Naive thymus-derived CD8-positive, alpha-beta T cell (primary cell): Measurements from ENCODE around the gene EDN2. TPM values are rescaled to one million over a fixed set of nuclear protein-coding genes. Genes with fewer than 3 reads are reported as not detected.

Source experiments
- ATAC-seq, 2 donors: fragments of 150-1000 bp; cut with Tn5 transposase in 1 of 2; sonication (Bioruptor Pico), chemical (Tn5 transposase) in 1 of 2; 1 replicate in 1 of 2; 2 replicates in 1 of 2; pipeline ENCODE4 v1.10.0; 2021; ENCODE audit warnings: mild to moderate bottlenecking in 2 of 2, moderate library complexity in 2 of 2
- POLR2A ChIA-PET: fragments of 350-600 bp; sonication (Branson Sonifier 250); formaldehyde crosslinking; loops from one replicate; lab custom pipeline; 2021; ENCODE audit warnings: antibody characterized with exemption; lab: Charles Lee
- DNase-seq, 10 donors: peaks; one replicate each; pipeline versions ENCODE4 v3.0.0 to v3.0.0-alpha.2; 2020 to 2022
- H3K27ac Mint-ChIP-seq, 10 donors: one replicate each; pipeline ENCODE4 v1.8.0; 2020 to 2022; ENCODE audit warnings: mild to moderate bottlenecking in 10 of 10, mixed read lengths in 10 of 10, moderate library complexity in 4 of 10, inconsistent platforms in 1 of 10
- H3K27me3 Mint-ChIP-seq, 5 donors: one replicate each; pipeline ENCODE4 v1.8.0; 2021 to 2022; ENCODE audit warnings: mixed read lengths in 5 of 5
- H3K36me3 Mint-ChIP-seq, 3 donors: one replicate each; pipeline ENCODE4 v1.8.0; 2020 to 2022; ENCODE audit warnings: mixed read lengths in 3 of 3, mild to moderate bottlenecking in 2 of 3, inconsistent platforms in 1 of 3
- H3K4me1 Mint-ChIP-seq, 4 donors: one replicate each; pipeline ENCODE4 v1.8.0; 2021 to 2022; ENCODE audit warnings: mixed read lengths in 4 of 4
- H3K4me3 Mint-ChIP-seq, 10 donors: one replicate each; pipeline ENCODE4 v1.8.0; 2020 to 2022; ENCODE audit warnings: mild to moderate bottlenecking in 10 of 10, mixed read lengths in 10 of 10, moderate library complexity in 6 of 10, inconsistent platforms in 1 of 10
- H3K9me3 Mint-ChIP-seq, 9 donors: one replicate each; pipeline ENCODE4 v1.8.0; 2020 to 2022; ENCODE audit warnings: mixed read lengths in 9 of 9, mild to moderate bottlenecking in 3 of 9, inconsistent platforms in 1 of 9, moderate library complexity in 1 of 9
- polyA plus RNA-seq, 3 donors: library from polyadenylated mRNA; unstranded; fragments of 300-500 nt; fragmentation: Illumina TruSeq; gene quantifications; one replicate each; pipeline ENCODE4 v1.2.3, GENCODE V29; 2021
- total RNA-seq, 8 experiments: library from RNA in 2 of 8; stranded (reverse) in 2 of 8; gene quantifications; one replicate each; pipeline ENCODE4 v1.2.3 and lab custom pipeline; 2021 to 2026

The EDN2 gene
- total and polyA plus RNA-seq, 5 experiments from 2014 or later: not detected

DNA sequence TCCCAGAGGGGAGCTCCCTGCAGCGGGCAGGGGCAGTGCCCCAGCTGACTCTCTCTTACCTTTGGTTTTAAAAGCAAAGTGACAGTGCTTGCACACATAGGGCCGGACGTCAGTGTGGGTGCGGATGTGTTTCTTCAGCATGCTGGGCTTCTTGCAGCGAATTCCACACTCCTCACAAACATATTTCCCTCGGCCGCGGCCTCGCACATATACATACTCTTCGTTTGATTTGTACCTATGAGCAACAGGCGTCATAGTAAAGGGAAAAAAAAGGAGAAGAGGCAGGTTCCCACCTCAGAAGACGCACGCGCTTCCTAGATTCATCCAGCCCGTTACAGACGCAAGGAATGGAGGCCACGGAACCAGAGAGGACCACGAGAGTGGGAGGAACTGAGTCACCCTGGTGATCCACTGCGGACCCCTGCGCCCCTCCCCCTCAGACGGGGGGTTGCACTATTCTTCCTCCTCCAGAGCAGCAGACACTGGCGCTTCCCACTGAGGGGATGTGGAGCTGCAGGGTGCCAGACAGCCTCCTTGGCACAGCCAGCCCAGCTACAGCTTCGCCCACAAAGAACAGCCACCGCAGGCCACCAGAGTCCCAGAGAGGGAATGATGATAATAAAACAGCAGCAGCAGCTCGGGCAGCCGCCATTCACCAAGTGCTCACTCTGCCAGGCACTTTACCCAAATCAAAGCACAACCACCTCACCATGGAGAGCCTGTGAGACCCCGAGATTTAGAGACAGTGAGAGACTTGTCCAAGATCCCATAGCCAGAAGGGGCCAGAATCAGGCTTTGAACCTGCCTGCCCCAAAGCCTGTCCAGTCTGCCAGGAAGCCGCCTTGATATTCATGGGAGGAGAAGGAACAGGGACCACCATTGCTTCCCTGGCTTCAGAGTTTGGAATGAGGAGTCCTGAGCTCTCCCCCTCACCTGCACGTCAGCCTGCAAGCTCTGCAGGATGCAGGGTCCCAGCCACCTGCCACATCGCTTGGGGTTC, 40.5 kb upstream of the EDN2 start:
- peaks cover 0 to 6% (median under 1%) of the 10 kb centered on the region in 4 donors for H3K4me1 Mint-ChIP-seq
- H3K27ac Mint-ChIP-seq: no peak overlapping the region
- ATAC-seq (no peak), DNase-seq (no peak)
- H3K9me3 Mint-ChIP-seq: no peaks in the 10 kb centered on the region
- POLR2A ChIA-PET: no interaction called here
- H3K27me3 Mint-ChIP-seq: no peaks in the 10 kb centered on the region
- H3K36me3 Mint-ChIP-seq: peaks cover 0 to 3% (median 0%) of the 10 kb centered on the region in 3 donors
- H3K4me3 Mint-ChIP-seq: no peak overlapping the region

DNA sequence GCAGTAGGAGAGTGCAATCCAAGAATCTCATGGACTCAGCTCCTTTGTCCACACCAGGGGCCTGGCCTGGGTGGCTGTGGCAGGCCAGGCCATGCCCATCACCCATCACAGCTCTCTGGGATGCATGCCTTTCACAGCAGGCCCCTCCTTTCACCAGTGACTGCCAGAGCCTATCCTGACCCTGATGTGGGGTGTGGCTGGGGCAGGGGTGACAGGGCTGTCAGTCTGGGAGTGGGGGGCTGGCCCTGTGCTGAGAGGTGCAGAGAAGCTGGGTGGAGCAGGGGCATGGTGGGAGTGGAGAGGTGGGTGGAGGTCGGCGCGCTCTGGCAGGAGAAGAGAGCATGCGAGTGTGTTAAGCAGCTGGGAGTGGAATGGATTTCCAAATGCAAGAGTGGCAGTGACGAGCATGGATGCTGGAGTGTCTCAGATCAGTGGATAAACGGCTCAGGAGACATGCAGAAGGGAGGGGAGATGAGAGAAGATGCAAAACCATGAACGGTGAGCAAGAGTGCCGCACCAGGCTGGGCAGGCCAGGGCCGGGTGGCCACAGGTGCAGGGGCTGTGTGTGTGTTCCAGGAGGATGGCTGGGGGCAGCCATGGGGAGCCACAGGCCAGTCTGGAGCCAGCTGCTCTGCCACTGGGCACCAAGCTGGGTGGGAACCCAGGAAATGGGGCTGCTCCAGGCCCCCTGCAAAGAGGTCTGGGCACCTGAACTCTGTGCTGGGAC, 39.6 kb upstream of the EDN2 start:
- POLR2A ChIA-PET: no interaction called here
- ATAC-seq: no peak
- H3K9me3 Mint-ChIP-seq: no peaks in the 10 kb centered on the region
- H3K27me3 Mint-ChIP-seq: no peaks in the 10 kb centered on the region
- H3K27ac Mint-ChIP-seq: no peak overlapping the region
- no peak for DNase-seq
- peaks cover 0 to 3% (median 2%) of the 10 kb centered on the region in 4 donors for H3K4me1 Mint-ChIP-seq
- peaks cover 0 to 3% (median 0%) of the 10 kb centered on the region in 3 donors for H3K36me3 Mint-ChIP-seq
- H3K4me3 Mint-ChIP-seq: no peak overlapping the region

DNA sequence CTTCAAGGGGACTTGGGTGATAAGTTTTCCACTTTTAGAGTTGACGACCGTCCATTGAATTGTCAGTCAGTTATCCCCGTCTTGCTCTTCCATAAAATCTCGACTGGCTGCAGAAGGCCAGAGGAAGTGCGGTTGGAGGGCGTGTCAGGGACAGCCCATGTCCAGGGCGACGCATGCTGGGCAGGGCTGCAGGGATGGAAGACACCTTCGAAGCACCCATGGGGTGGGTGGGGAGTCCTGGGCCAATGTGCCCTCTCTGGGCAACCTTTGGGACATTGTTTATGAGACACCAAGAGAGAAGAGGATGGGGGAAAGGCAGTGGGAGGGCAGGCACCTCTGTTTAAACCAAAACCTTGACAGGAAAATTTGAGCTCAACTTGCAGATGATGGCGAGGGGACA, 38.6 kb upstream of the EDN2 start:
- no peak for ATAC-seq
- Mint-ChIP-seq H3K4me1 (peaks cover 0 to 10% (median 2%) of the 10 kb centered on the region in 4 donors), H3K27me3 (no peaks in the 10 kb centered on the region), H3K4me3 (no peak overlapping the region), H3K36me3 (peaks cover 0 to 3% (median 0%) of the 10 kb centered on the region in 3 donors), H3K9me3 (no peaks in the 10 kb centered on the region), H3K27ac (peak overlapping the region in 1 of 10 donors; percentile 17)
- POLR2A ChIA-PET: no interaction called here
- DNase-seq: no peak

DNA sequence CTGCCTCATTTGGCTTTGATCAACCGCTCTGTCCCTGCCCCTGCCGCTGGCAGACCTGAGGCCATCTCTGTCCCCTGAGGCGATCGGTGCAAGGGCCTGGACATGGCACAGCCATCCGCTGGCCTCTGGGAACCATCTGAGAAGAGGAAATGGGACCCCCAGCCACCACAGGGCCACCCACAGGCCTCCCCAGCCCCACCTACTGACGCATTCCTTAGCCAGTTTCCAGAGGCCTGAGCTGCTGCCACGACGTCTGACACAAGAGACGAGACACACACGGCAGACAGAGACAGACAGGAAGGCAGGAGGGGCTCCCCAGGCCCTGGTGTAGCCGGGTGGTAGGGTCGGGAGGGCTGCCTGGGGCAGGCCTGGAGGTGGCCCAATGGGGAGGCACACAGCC, 37.3 kb upstream of the EDN2 start:
- ATAC-seq (no peak), DNase-seq (no peak)
- Mint-ChIP-seq H3K9me3 (no peaks in the 10 kb centered on the region), H3K4me1 (peaks cover under 1 to 19% (median 4%) of the 10 kb centered on the region in 4 donors), H3K27ac (no peak overlapping the region), H3K27me3 (no peaks in the 10 kb centered on the region), H3K4me3 (no peak overlapping the region), H3K36me3 (peaks cover 0 to 3% (median 0%) of the 10 kb centered on the region in 3 donors)
- POLR2A ChIA-PET: no interaction called here

DNA sequence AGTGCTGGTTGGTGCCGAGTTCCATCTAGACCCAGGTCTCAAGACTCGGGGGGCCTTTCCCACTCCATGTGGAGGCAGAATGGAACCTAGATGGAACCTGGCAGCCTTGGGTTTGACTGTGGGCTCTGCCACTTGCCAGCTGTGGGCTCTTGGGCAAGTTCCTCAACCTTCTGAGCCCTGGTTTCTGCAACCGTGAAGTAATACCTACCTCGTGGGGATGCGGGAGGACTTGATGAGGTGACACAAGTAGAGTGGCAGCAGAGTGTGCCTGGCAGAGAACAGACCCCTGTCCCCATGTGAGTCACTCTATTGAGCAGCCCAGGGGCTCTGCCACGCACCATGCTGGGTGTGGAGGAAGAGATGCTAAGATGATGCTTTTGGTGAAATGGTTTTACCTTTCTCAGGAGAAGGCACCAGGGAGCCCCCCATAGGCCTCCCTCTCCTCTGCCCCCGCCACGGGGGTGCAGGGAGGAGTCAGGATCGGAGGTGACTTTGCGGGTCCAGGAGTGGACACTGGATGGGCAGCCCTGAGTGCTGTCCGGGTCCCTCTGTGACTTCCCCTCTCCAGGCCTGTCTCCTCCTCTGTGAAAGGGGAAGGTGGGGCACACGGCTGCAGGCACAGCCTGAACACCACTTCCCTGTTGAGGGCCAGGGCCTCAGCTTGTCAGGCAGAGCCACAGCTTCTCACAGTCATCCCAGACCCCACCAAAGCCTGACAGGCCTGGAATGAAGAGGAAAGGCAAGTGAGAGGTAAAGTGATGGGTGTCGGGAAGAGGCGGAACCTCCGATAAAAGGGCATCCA, 36.7 kb upstream of the EDN2 start:
- POLR2A ChIA-PET: no interaction called here
- no peak overlapping the region for H3K4me3 Mint-ChIP-seq
- ATAC-seq (no peak), DNase-seq (no peak)
- peaks cover 2 to 23% (median 9%) of the 10 kb centered on the region in 4 donors for H3K4me1 Mint-ChIP-seq
- no peak overlapping the region for H3K27ac Mint-ChIP-seq
- no peaks in the 10 kb centered on the region for H3K27me3 Mint-ChIP-seq
- H3K36me3 Mint-ChIP-seq: peaks cover 0 to 3% (median 0%) of the 10 kb centered on the region in 3 donors
- no peaks in the 10 kb centered on the region for H3K9me3 Mint-ChIP-seq

DNA sequence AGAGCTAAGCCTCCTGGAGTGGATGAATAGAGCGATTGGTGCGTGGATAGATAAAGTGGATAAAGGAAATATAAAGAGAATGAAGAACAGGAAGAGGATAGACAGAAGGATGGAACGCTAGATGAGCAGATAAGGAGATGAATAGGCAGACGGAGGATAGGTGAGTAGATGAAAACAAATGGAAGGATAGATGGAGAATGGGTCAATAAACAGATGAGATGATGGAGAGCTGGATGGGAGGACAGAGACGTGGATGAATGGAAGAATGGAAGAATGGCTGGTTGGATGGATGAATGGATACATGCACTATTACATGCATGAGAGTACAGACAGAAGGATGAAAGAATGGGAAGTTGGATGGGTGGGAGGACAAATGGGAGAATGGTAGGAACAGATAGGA, 35.2 kb upstream of the EDN2 start:
- no peak for DNase-seq
- peaks cover 2 to 24% (median 13%) of the 10 kb centered on the region in 4 donors for H3K4me1 Mint-ChIP-seq
- H3K9me3 Mint-ChIP-seq: no peaks in the 10 kb centered on the region
- no peaks in the 10 kb centered on the region for H3K27me3 Mint-ChIP-seq
- POLR2A ChIA-PET: no interaction called here
- H3K36me3 Mint-ChIP-seq: peaks cover 0 to 3% (median 0%) of the 10 kb centered on the region in 3 donors
- H3K4me3 Mint-ChIP-seq: no peak overlapping the region
- no peak overlapping the region for H3K27ac Mint-ChIP-seq
- no peak for ATAC-seq

DNA sequence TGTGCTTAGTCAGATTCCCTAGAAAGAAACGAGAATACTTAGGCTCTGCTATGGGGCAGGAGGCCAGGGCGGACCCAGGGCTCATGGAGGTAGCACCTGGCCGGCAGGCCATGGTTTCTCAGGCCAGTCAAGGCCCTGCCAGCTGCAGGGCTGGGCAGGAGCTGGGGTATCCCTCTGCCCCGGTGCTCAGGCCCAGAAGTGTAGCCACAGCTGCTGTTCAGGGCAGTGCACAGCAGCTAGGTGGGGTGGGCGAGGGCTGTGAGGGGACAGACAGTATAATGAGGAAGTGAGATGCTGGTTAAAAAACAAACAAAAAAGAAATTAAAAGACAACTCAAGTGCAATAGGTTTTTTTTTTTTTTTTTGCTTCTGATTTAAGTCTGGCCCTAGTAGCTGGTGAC, 34.0 kb upstream of the EDN2 start:
- POLR2A ChIA-PET: interaction anchor here (0.6 to 0.7 kb wide), 2 partner anchors 19 to 34 kb away, joined by 3 to 4 read pairs; no protein-coding TSS in a partner anchor
- no peak for ATAC-seq
- H3K27me3 Mint-ChIP-seq: no peaks in the 10 kb centered on the region
- no peak for DNase-seq
- peaks cover 2 to 24% (median 13%) of the 10 kb centered on the region in 4 donors for H3K4me1 Mint-ChIP-seq
- no peaks in the 10 kb centered on the region for H3K36me3 Mint-ChIP-seq
- peak overlapping the region in 1 of 10 donors; percentile 31 for H3K27ac Mint-ChIP-seq
- H3K9me3 Mint-ChIP-seq: no peaks in the 10 kb centered on the region
- no peak overlapping the region for H3K4me3 Mint-ChIP-seq

DNA sequence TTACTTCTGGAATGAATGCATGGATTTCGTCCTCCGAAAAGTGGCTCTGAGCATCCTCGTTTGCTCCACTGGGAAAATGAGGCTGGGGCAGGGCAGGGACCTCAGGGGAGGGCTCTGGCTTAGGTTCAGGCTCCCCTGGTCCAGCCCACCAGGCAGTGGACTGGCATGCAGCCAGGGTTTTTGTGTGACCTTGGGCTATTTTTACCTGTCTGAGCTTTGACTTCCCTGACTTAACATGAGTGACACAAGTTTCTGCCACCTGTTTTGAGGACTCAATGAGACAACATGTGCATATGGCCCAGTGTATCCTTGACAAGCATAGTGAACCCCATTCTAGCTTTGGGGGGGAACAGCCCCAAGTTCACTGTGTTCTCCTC, 32.6 kb upstream of the EDN2 start:
- no peaks in the 10 kb centered on the region for H3K9me3 Mint-ChIP-seq
- H3K4me1 Mint-ChIP-seq: peaks cover 2 to 24% (median 13%) of the 10 kb centered on the region in 4 donors
- ATAC-seq (no peak), DNase-seq (no peak)
- peak overlapping the region in 4 of 10 donors; percentile 52 to 75 (median 57) for H3K4me3 Mint-ChIP-seq
- H3K27me3 Mint-ChIP-seq: no peaks in the 10 kb centered on the region
- POLR2A ChIA-PET: no interaction called here
- no peaks in the 10 kb centered on the region for H3K36me3 Mint-ChIP-seq
- peak overlapping the region in 1 of 10 donors; percentile 12 for H3K27ac Mint-ChIP-seq

DNA sequence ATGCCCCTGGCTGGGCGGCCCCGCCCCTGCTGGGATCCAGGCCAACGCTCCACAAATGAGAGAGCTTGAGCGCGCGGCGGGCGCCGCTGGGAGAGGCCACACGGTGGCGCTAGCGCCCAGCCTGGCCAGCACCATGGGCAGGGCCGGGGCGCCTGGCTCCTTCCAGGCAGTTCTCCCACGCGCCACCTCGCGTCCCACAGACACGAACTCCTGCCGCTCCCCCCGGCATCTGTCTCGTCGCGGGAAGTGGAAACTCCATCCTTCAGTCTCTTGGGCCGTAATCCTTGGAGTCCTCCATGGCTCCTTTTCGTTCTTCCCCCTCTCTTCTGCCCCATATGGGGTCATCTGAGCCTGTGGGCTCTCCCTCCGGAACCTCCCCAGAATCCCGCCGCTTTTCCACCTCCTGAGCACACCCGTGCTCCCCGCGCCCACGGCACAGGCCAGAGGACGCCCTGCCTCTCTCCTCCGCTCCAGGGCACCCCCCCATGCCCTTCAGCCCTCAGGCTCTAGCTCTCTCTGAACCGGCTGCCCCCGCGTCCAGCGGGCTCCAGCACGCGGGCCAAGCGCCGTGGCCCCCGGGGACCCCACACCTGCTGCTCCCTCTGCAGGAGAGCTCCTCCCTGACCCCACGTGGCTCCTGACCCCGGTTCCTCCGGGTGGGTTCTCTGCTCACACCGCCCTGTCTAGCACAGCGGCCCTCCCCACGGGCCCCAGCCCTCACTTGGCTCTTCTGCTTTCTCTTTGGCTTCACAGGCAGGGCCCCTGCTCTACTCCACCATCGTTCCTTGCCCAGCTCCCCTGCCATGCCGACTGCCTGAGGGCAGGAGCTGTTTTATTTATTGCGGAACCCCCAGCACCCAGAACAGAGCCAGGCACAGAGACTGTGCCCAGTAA, 31.9 kb upstream of the EDN2 start:
- DNase-seq: peak in 8 of 10 donors; percentile 26 to 58 (median 43)
- no peaks in the 10 kb centered on the region for H3K36me3 Mint-ChIP-seq
- peak overlapping the region in 2 of 10 donors; percentile 12 to 34 for H3K27ac Mint-ChIP-seq
- H3K4me3 Mint-ChIP-seq: peak overlapping the region in 7 of 10 donors; percentile 32 to 75 (median 52)
- no peaks in the 10 kb centered on the region for H3K9me3 Mint-ChIP-seq
- peaks cover 2 to 24% (median 13%) of the 10 kb centered on the region in 4 donors for H3K4me1 Mint-ChIP-seq
- peak; percentile 88 to 89 for ATAC-seq
- no peaks in the 10 kb centered on the region for H3K27me3 Mint-ChIP-seq
- POLR2A ChIA-PET: no interaction called here

DNA sequence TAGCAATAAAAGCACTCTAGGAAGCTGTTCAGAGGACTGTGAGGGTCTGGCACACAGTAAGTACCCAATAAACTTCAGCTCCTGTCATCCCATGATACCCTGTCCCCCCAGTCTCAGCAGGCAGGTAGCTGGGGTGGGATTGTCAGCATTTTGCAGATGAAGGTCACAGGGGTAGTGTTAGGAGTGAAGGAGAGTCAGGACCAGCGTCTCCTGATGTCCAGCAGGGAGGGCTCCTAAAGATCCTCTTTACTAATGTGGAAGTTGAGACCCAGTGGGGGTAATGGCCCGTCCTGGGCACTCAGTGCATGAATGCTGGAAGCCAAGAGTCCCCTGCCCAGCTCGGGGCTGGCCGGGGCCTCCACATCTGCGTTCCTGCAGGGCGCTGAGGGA, 31.3 kb upstream of the EDN2 start:
- H3K4me1 Mint-ChIP-seq: peaks cover 2 to 24% (median 13%) of the 10 kb centered on the region in 4 donors
- H3K27me3 Mint-ChIP-seq: no peaks in the 10 kb centered on the region
- H3K36me3 Mint-ChIP-seq: no peaks in the 10 kb centered on the region
- POLR2A ChIA-PET: no interaction called here
- DNase-seq (no peak), ATAC-seq (no peak)
- H3K27ac Mint-ChIP-seq: no peak overlapping the region
- H3K4me3 Mint-ChIP-seq: peak overlapping the region in 1 of 10 donors; percentile 72
- H3K9me3 Mint-ChIP-seq: no peaks in the 10 kb centered on the region

DNA sequence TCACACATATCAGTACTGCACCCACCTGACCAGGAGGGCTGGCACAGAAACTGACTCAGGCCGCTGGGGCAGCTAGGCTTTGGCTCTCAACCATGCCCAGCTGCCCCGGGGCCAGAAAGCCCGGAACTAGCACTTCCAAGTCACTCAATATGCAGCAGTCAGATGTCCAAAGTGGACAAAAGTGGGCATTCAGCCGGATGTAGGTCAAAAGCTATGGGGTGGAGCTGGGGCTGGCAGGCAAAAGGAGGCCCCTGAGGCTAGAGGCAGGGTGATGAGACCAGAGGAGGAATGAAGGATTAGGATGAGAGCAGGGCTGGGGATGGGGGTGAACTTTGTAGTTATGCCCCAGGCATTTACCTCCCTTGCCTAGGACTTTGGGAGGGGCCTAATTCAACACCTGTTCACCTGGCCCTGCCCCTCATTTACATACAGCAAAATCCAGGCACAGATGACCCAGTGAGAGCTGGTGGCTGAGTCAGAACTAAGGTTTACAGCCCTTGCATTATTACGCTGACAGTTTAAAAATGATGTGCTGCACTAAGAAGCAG, 30.7 kb upstream of the EDN2 start:
- H3K9me3 Mint-ChIP-seq: no peaks in the 10 kb centered on the region

More for the DNA sequence above, 30.7 kb upstream of the EDN2 start:
- POLR2A ChIA-PET: no interaction called here
- no peak overlapping the region for H3K4me3 Mint-ChIP-seq
- DNase-seq (no peak), ATAC-seq (no peak)
- H3K4me1 Mint-ChIP-seq: peaks cover 2 to 24% (median 13%) of the 10 kb centered on the region in 4 donors
- H3K36me3 Mint-ChIP-seq: peaks cover 0 to under 1% (median 0%) of the 10 kb centered on the region in 3 donors
- H3K27me3 Mint-ChIP-seq: no peaks in the 10 kb centered on the region
- H3K27ac Mint-ChIP-seq: peak overlapping the region in 1 of 10 donors; percentile 53
